NCI-H2227 treated with DMSO at 0.1 percent for 48 hours (cell line): Measurements from ENCODE around the gene TNF.

Experiments
- DNase-seq: peaks from one replicate; lab custom pipeline; 2025; lab: John Stamatoyannopoulos, UW

Gene TNF

GRCh38 chr6:31575335-31575901 lies at the start of gene TNF:
TSS of gene TNF (plus strand) at chr6:31575565. CDS start at chr6:31575742, 177 bp downstream.
- no peak for DNase-seq

GRCh38 chr6:31525932-31526591 lies 49.3 kb upstream of the TNF start:
- no peak for DNase-seq

- DNase-seq, result no peak
Observed at GRCh38 chr6:31528307-31528777, 47.0 kb upstream of the TNF start.

GRCh38 chr6:31528821-31529328 lies 46.5 kb upstream of the TNF start, which contains the start of gene MCCD1:
TSS of gene MCCD1 (plus strand) at chr6:31528962. CDS start at chr6:31529015, 53 bp downstream.
- no peak for DNase-seq

GRCh38 chr6:31529329-31530150 lies 45.8 kb upstream of the TNF start:
- DNase-seq, result no peak

GRCh38 chr6:31530659-31531058 lies 44.7 kb upstream of the TNF start:
- no peak for DNase-seq

GRCh38 chr6:31531162-31531561 lies 44.2 kb upstream of the TNF start:
- DNase-seq, result no peak

GRCh38 chr6:31531771-31532643 lies 43.4 kb upstream of the TNF start:
- DNase-seq, result no peak

- DNase-seq, result no peak
Observed at GRCh38 chr6:31532644-31533454, 42.5 kb upstream of the TNF start.

- DNase-seq, result no peak
Observed at GRCh38 chr6:31533455-31533841, 41.9 kb upstream of the TNF start.

GRCh38 chr6:31534011-31534410 lies 41.4 kb upstream of the TNF start:
- DNase-seq, result no peak

- no peak for DNase-seq
Observed at GRCh38 chr6:31534521-31535040, 40.8 kb upstream of the TNF start.

- no peak for DNase-seq
Observed at GRCh38 chr6:31535538-31536324, 39.6 kb upstream of the TNF start.

GRCh38 chr6:31538805-31539400 lies 36.5 kb upstream of the TNF start:
- no peak for DNase-seq

- DNase-seq, result no peak
Observed at GRCh38 chr6:31540640-31541039, 34.7 kb upstream of the TNF start.

GRCh38 chr6:31541059-31541657 lies 34.2 kb upstream of the TNF start:
- DNase-seq, result peak; percentile 65

GRCh38 chr6:31541658-31542521 lies 33.5 kb upstream of the TNF start, which contains the start of gene DDX39B:
TSS of gene DDX39B (minus strand) at chr6:31542003. CDS start at chr6:31540532, 1,471 bp downstream.
- peak; percentile 97 for DNase-seq

- DNase-seq, result no peak
Observed at GRCh38 chr6:31543639-31544038, 31.7 kb upstream of the TNF start.
